OCI-LY3 (cell line): ENCODE data around the gene TPM1.

Source experiments
- H2AFZ ChIP-seq: fragments of 200-600, 300-600 bp; shearing (Covaris generic); 2 replicates; pipeline ENCODE4 v1.6.0; 2014; ENCODE audit warnings: antibody characterized with exemption, low read depth, low read length
- H3K27ac ChIP-seq: fragments of 200-600, 300-600 bp; sonication (generic); 2 replicates; pipeline ENCODE4 v1.5.1; 2014; ENCODE audit warnings: mild to moderate bottlenecking, low read length, moderate library complexity, mixed read lengths
- H3K27me3 ChIP-seq: fragments of 200-600, 300-600 bp; sonication (generic); 2 replicates; pipeline ENCODE4 v1.6.1; 2014; ENCODE audit warnings: low read depth, low read length, mixed read lengths
- H3K36me3 ChIP-seq: fragments of 200-600, 300-600 bp; sonication (generic); replicated peaks from 2 replicates; pipeline ENCODE3; 2014; ENCODE audit warnings: low read depth, low read length, mixed read lengths
- H3K4me1 ChIP-seq: fragments of 300-600, 200-600 bp; sonication (generic); 2 replicates; pipeline ENCODE4 v1.6.1; 2014; ENCODE audit warnings: low read length, mixed read lengths
- H3K4me2 ChIP-seq: fragments of 200-600, 300-600 bp; sonication (generic); 2 replicates; pipeline ENCODE4 v1.6.1; 2014; ENCODE audit warnings: low read length, mixed read lengths
- H3K4me3 ChIP-seq: fragments of 300-600, 200-600 bp; sonication (generic); 2 replicates; pipeline ENCODE4 v1.5.1; 2014; ENCODE audit warnings: antibody characterized with exemption, mild to moderate bottlenecking, low read length, moderate library complexity
- H3K79me2 ChIP-seq: fragments of 300-600, 200-600 bp; shearing (Covaris generic); 2 replicates; pipeline ENCODE4 v1.6.1; 2014; ENCODE audit warnings: mild to moderate bottlenecking, low read length, mixed read lengths
- H3K9ac ChIP-seq: fragments of 300-600, 200-600 bp; shearing (Covaris generic); 2 replicates; pipeline ENCODE4 v1.6.0; 2014; ENCODE audit warnings: mild to moderate bottlenecking, low read length, moderate library complexity
- H3K9me3 ChIP-seq: fragments of 200-600, 300-600 bp; shearing (Covaris generic); 2 replicates; pipeline ENCODE4 v1.6.1; 2014; ENCODE audit warnings: low read length, mixed read lengths; ENCODE audit not compliant: insufficient read depth
- H4K20me1 ChIP-seq: fragments of 200-600, 300-600 bp; sonication (generic); 2 replicates; pipeline ENCODE4 v1.6.1; 2016; ENCODE audit warnings: low read length, mixed read lengths; ENCODE audit not compliant: insufficient read depth
- CTCF ChIP-seq: fragments of 200-600, 300-600 bp; sonication (generic); IDR thresholded peaks from 2 replicates; pipeline ENCODE4 v1.5.1; 2014; ENCODE audit warnings: antibody characterized with exemption, low read length, low read depth
- EZH2phosphoT487 ChIP-seq: fragments of 200-600 bp; shearing (Covaris generic); IDR thresholded peaks from 2 replicates; pipeline ENCODE4 v1.6.1; 2018; ENCODE audit warnings: antibody characterized with exemption, mixed run types, low read depth

The TPM1 gene

GRCh38 chr15:63052961-63053698 is 10.6 kb downstream of the TPM1 start:
- no peak overlapping the region for H3K4me3 ChIP-seq
- H3K36me3 ChIP-seq = no peaks in the 10 kb centered on the region
- no peak for TF ChIP-seq EZH2phosphoT487
- no peaks in the 10 kb centered on the region for H3K9me3 ChIP-seq
- H3K79me2 ChIP-seq = no peaks in the 10 kb centered on the region
- H2AFZ ChIP-seq = no peak overlapping the region
- no peak overlapping the region for H3K4me2 ChIP-seq
- H3K4me1 ChIP-seq = peaks cover 6% of the 10 kb centered on the region
- H3K27me3 ChIP-seq = peaks cover 7% of the 10 kb centered on the region; the same call in 1 of the 2 replicates
- H4K20me1 ChIP-seq = no peaks in the 10 kb centered on the region
- no peak overlapping the region for H3K9ac ChIP-seq
- H3K27ac ChIP-seq = no peak overlapping the region

GRCh38 chr15:63054281-63054683 is 11.7 kb downstream of the TPM1 start:
- no peak for TF ChIP-seq EZH2phosphoT487
- no peak for TF ChIP-seq CTCF
- Histone ChIP-seq H3K4me3 (no peak overlapping the region), H3K9me3 (no peaks in the 10 kb centered on the region), H3K9ac (no peak overlapping the region), H3K36me3 (no peaks in the 10 kb centered on the region), H3K27me3 (peaks cover 6% of the 10 kb centered on the region; the same call in 1 of the 2 replicates), H3K4me2 (no peak overlapping the region), H3K79me2 (no peaks in the 10 kb centered on the region), H2AFZ (no peak overlapping the region), H3K4me1 (peaks cover 4% of the 10 kb centered on the region), H3K27ac (no peak overlapping the region), H4K20me1 (no peaks in the 10 kb centered on the region)

- no peaks in the 10 kb centered on the region for H4K20me1 ChIP-seq
- H3K9me3 ChIP-seq = no peaks in the 10 kb centered on the region
- no peaks in the 10 kb centered on the region for H3K36me3 ChIP-seq
- H3K79me2 ChIP-seq = no peaks in the 10 kb centered on the region
- no peaks in the 10 kb centered on the region for H3K27me3 ChIP-seq
- no peak for TF ChIP-seq EZH2phosphoT487
- no peak for TF ChIP-seq CTCF
- H3K9ac ChIP-seq = no peak overlapping the region
- H3K4me2 ChIP-seq = no peak overlapping the region
- H3K4me1 ChIP-seq = no peaks in the 10 kb centered on the region
- no peak overlapping the region for H3K4me3 ChIP-seq
- no peak overlapping the region for H3K27ac ChIP-seq
- H2AFZ ChIP-seq = no peak overlapping the region
Observed at GRCh38 chr15:63054985-63055384, 12.4 kb downstream of the TPM1 start.

GRCh38 chr15:63056829-63057228 is 14.3 kb downstream of the TPM1 start:
- no peak overlapping the region for H3K9ac ChIP-seq

More at GRCh38 chr15:63056829-63057228, 14.3 kb downstream of the TPM1 start:
- no peaks in the 10 kb centered on the region for H3K27me3 ChIP-seq
- H3K4me3 ChIP-seq = no peak overlapping the region
- no peaks in the 10 kb centered on the region for H3K9me3 ChIP-seq
- no peak overlapping the region for H3K27ac ChIP-seq
- no peaks in the 10 kb centered on the region for H3K36me3 ChIP-seq
- H3K4me2 ChIP-seq = no peak overlapping the region
- H4K20me1 ChIP-seq = no peaks in the 10 kb centered on the region
- H3K4me1 ChIP-seq = no peaks in the 10 kb centered on the region
- no peak overlapping the region for H2AFZ ChIP-seq
- H3K79me2 ChIP-seq = no peaks in the 10 kb centered on the region
- TF ChIP-seq EZH2phosphoT487 (no peak), CTCF (no peak)
